ENCODE data around the gene GRB10.

GRB10 gene

GRCh38 chr7:50721661-50722259, 60.9 kb downstream of the GRB10 start:
- no peak for DNase-seq (ENCODE audit: low read depth in 3 of 3)

GRCh38 chr7:50721160-50721559, 61.5 kb downstream of the GRB10 start:
- DNase-seq (ENCODE audit: low read depth in 3 of 3) = no peak

- no peak for DNase-seq (ENCODE audit: low read depth in 3 of 3)
Measured at GRCh38 chr7:50720295-50720694, 62.4 kb downstream of the GRB10 start.

DNA sequence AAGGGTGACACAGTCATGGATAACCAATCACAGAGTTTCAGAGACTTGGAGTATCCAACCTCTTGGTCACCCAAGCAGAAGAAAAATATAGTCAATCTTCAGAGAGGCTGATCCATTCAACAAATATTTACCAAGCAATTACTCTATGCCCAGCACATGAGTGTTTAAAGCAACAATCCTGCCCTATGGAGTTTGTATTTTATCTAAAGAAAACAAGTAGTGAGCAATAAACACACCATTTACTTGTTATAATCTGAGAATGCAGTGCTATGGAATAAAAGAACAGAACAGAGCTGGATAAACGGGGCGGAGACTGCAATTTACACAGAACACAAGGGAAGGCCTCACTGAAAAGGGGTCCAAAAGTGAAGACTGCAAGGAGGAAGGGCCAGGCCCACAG, 63.8 kb downstream of the GRB10 start:
- no peak for DNase-seq (ENCODE audit: low read depth in 3 of 3)

DNA sequence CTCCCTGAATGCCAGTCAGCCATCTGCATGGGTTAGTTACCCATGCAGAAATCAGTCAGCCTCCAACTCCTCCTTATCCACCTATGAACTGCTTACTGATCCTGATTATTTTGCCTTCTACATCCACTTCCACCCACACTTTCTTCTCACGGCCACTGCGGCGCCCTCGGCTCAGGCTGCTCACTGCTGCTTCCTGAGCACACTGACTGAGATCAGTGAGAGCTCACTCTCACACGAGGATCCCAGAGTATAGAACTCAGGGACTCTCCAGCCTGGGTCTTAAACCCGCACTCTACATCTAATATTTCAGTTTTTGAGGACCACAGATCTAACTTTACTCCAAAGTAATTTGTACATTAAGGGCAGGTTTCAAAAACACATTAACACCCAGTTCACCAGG, 64.4 kb downstream of the GRB10 start:
- DNase-seq (ENCODE audit: low read depth in 3 of 3) = no peak

- no peak for DNase-seq (ENCODE audit: low read depth in 3 of 3)
Measured at GRCh38 chr7:50717181-50717580, 65.5 kb downstream of the GRB10 start.

- no peak for DNase-seq (ENCODE audit: low read depth in 3 of 3)
Measured at GRCh38 chr7:50714857-50715256, 67.8 kb downstream of the GRB10 start.

GRCh38 chr7:50713123-50713965, 69.4 kb downstream of the GRB10 start:
- DNase-seq (ENCODE audit: low read depth in 3 of 3) = no peak

DNA sequence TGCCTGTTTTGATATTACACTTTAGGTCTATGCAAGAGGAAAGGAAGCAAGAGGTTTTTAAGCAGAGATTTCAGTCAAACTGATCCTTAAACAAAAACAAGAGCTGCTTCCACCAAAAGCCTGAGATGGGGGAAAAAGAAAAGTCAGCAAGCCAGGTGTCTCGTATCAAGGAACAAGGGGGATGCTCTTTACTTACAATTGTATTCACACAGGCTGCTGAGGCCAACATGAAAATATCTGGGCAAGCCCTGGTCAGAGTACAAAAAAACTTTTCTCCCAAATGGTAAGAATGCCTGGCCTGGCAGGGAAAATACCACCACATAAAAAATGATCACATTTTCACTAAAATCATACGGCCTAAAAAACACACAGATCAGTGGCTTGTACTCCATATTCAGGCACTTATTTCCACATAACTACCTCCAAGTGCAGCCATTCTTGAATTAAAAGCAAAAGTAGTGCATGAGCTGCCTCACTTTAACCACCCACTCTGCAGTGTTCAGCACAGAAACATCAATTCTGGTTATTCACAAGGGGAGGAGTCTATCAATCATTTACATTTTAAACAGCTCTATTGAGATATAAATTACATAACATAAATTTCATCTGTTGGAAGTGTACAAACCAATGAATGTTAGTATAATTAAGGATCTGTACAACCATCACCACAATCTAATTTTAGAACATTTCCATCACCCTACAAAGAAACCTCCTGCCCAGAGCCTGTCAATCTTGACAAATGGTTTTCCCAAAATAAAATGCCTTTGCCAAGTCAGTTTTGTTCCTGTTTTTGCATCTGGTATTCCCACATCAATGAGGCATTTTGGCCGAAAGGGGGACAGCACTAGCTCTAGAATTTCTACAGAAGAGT, 70.2 kb downstream of the GRB10 start:
- no peak for DNase-seq (ENCODE audit: low read depth in 3 of 3)

DNA sequence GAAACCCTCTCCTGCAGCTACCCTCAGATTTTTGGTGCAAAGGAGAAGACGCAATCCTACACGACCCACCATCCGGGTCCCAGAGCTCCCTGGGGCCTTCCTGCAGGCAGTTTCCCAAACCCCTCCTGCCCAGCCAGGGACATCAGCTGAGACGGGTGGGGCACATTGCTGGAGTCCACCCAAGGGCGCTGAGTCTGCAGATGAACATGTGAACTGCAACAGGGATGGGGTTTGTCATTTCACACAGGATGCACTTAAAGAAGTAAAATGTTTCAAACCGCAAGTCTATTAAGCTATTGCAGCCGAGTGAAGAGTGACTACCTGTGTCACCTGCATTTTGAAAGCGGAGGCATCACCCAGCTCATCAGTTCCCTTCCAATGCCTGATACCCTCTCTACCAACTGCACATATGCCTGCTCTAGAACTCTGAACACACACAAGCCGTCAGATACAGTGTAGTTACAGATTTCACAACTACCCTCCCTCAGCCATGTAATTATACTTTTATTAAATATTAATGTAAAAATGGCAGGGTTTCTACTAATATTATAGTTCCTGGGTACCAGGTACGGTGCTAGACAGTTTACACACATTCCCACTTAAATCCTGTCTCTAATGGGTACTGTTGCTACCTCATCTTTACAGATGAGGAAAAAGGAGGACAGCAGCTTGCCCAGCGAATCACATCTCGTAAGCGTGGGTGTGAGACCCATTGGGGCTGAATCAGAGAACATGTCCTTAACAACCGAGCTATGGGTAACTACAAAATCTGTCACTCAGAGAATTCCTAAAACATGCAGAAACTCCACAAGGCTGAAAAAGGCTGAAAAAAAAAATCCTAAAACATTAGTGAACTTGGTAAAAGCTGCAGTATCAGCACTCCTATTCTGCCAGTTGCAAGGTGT, 71.2 kb downstream of the GRB10 start:
- no peak for DNase-seq (ENCODE audit: low read depth in 3 of 3)

DNA sequence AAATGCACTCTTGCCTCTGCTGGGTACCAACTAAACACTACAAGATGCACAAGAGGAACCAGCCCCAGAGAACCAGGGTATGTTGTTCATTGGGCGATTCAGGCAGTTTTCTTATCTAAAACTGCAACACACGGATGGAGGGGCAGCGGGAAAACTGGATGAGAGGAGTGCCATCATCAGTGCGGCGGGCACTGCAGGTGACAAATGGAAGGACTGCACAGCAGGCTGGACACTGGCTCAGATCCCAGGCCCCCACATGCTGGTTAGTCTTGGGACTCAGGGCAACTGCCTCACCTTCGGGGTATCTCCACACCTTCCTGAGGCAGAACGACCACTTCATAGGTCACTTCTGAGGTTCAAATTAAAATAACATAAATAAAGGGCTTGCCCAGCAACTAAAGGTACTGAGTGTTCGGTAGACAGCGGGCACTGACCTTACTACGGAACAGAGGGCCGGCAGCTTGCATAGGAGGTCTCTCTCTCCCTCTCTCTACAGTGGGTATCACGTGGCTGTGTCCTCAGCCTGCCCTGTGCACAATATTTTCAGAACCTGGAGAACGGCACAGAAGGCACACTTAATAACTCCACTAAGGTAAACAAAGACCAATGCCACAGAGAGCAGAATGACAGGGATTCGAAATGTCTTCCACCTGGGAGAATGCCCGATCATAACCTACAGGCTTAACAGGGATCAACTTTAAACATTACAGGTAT, 72.1 kb downstream of the GRB10 start:
- no peak for DNase-seq (ENCODE audit: low read depth in 3 of 3)

GRCh38 chr7:50709151-50709550, 73.5 kb downstream of the GRB10 start:
- no peak for DNase-seq (ENCODE audit: low read depth in 3 of 3)

- DNase-seq (ENCODE audit: low read depth in 3 of 3) = no peak
Measured at GRCh38 chr7:50707236-50708006, 75.3 kb downstream of the GRB10 start.

GRCh38 chr7:50706469-50706937, 76.2 kb downstream of the GRB10 start:
- DNase-seq (ENCODE audit: low read depth in 3 of 3) = no peak

DNA sequence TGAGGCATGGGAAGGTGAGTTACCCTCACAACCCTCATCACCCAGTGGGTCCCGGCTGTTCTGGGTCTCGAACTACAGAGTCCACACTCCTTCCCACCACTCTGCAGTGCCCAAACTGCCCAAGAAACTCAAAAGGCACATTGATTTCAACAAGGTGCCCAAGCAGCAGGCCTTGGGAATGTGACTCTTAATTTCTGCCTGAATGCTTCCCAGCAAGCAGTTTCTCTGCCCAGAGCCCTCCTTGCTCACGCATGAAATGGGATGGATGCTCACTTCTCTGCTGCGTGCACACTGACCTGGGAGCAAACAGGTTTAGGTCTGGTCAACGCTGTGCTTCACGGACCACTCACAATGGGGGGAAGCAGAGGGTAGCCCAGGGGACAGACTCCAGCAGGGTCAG, 77.9 kb downstream of the GRB10 start:
- no peak for DNase-seq (ENCODE audit: low read depth in 3 of 3)

- no peak for DNase-seq (ENCODE audit: low read depth in 3 of 3)
Measured at GRCh38 chr7:50703654-50704053, 79.0 kb downstream of the GRB10 start.

- DNase-seq (ENCODE audit: low read depth in 3 of 3) = no peak
Measured at GRCh38 chr7:50699143-50699542, 83.6 kb downstream of the GRB10 start.

DNA sequence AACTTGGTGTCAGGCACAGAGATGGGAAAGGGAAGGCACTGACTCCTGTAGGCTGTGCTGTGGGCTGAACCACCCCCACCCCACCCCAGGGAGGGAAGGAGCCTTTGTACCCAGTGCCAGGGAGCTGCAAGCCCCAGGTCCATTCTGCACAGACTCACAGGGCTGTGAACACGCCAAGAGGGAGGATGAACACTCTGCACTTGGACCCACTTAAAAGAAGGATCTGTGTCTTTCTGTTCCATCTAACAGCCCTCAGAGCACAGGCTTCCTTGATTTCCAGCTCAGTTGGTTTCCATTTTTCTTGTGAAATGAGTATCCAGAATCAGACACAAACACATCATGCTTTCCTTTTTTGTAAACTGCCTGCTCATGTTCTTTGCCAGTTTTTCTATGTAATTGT, 84.9 kb downstream of the GRB10 start:
- DNase-seq (ENCODE audit: low read depth in 3 of 3) = no peak

- DNase-seq (ENCODE audit: low read depth in 3 of 3) = peak in 1 of 3 donors; percentile 14
Measured at GRCh38 chr7:50696810-50697582, 85.7 kb downstream of the GRB10 start.

All from stimulated activated CD4-positive, alpha-beta T cell treated with anti-CD3 and anti-CD28 coated beads, TNF-alpha, amount 100 ng/mL, for 48 hours (primary cell).